DND-41 (cell line): ENCODE data around the gene OR4C13.
"Not testable (repeated sequence)": the region's sequence is repeated elsewhere in the genome, so short reads cannot be mapped to it uniquely, and the experiment has no call there.

Experiments
- ATAC-seq: fragments of 200-7000 bp; cut with Tn5 transposase; 3 replicates; pipeline ENCODE4 v1.9.1; 2021; ENCODE audit warnings: low read depth; ENCODE audit not compliant: insufficient read depth
- DNase-seq: peaks from one replicate; pipeline ENCODE4 v3.0.0-alpha.2; 2020
- H2AFZ ChIP-seq: 2 replicates; pipeline ENCODE4 v1.6.0; 2012; ENCODE audit warnings: low read depth, low read length
- H3K27ac ChIP-seq: 2 replicates; pipeline ENCODE4 v1.5.1; 2012; ENCODE audit warnings: low read length, inconsistent platforms
- H3K27me3 ChIP-seq: fragments of 200-600 bp; sonication (generic); 2 replicates; pipeline ENCODE4 v1.6.0; 2012; ENCODE audit warnings: low read length, mild to moderate bottlenecking, inconsistent platforms; ENCODE audit not compliant: insufficient read depth, poor library complexity
- H3K36me3 ChIP-seq: 2 replicates; pipeline ENCODE4 v1.5.1; 2012; ENCODE audit warnings: low read length, inconsistent platforms; ENCODE audit not compliant: insufficient read depth
- H3K4me1 ChIP-seq: 2 replicates; pipeline ENCODE4 v1.5.1; 2012; ENCODE audit warnings: mild to moderate bottlenecking, low read length; ENCODE audit not compliant: insufficient read depth
- H3K4me2 ChIP-seq: 2 replicates; pipeline ENCODE4 v1.6.0; 2012; ENCODE audit warnings: mild to moderate bottlenecking, moderate library complexity, low read length, inconsistent platforms; ENCODE audit not compliant: insufficient read depth
- H3K4me3 ChIP-seq, 2 experiments: fragments of 200-600 bp in 1 of 2; shearing (Covaris generic) in 1 of 2; 2 replicates each; pipeline ENCODE4 v1.5.1; 2012 to 2016; ENCODE audit warnings: inconsistent platforms in 2 of 2, low read length in 2 of 2, mild to moderate bottlenecking in 2 of 2, low read depth in 1 of 2, moderate library complexity in 1 of 2
- H3K79me2 ChIP-seq: 2 replicates; pipeline ENCODE4 v1.6.0; 2012; ENCODE audit warnings: low read length, inconsistent platforms; ENCODE audit not compliant: insufficient read depth
- H3K9ac ChIP-seq: 2 replicates; pipeline ENCODE4 v1.6.0; 2012; ENCODE audit warnings: low read depth, mild to moderate bottlenecking, inconsistent platforms, low read length, moderate library complexity
- H3K9me3 ChIP-seq: 2 replicates; pipeline ENCODE4 v1.5.1; 2012; ENCODE audit warnings: low read length, moderate library complexity, mild to moderate bottlenecking, inconsistent platforms; ENCODE audit not compliant: insufficient read depth, severe bottlenecking
- H4K20me1 ChIP-seq: 2 replicates; pipeline ENCODE4 v1.6.0; 2012; ENCODE audit warnings: low read length; ENCODE audit not compliant: insufficient read depth
- EZH2 ChIP-seq: IDR thresholded peaks from 3 replicates; pipeline ENCODE4 v1.6.1; 2012; ENCODE audit warnings: borderline replicate concordance, low read depth, mild to moderate bottlenecking, moderate library complexity, low read length, inconsistent platforms; ENCODE audit not compliant: severe bottlenecking
- TF ChIP-seq, protein P1 (sequence below): IDR thresholded peaks from 2 replicates; pipeline ENCODE4 v1.5.1; 2012; ENCODE audit warnings: borderline replicate concordance, low read length, moderate library complexity, mild to moderate bottlenecking; ENCODE audit not compliant: poor library complexity, severe bottlenecking; ENCODE audit errors: extremely low read depth

The OR4C13 gene

GRCh38 chr11:49952091-49952490 lies at the start of gene OR4C13:
TSS of gene OR4C13 (plus strand) at chr11:49952391. CDS start at chr11:49952423, 32 bp downstream.
- H3K27ac ChIP-seq, result no peak within 1 kb of the TSS

DNA sequence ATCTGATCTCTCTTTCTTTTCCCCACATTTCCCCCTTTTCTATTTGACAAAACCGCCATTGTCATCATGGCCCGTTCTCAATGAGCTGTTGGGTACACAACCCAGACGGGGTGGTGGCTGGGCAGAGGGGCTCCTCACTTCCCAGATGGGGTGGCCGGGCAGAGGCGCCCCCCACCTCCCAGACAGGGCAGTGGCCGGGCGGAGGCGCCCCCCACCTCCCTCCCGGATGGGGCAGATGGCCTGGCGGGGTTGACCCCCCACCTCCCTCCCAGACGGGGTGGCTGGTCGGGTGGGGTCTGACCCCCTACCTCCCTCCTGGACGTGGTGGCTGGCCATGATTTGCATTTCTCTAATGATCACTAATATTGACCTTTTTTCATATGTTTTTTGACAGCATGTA lies 40.7 kb upstream of the OR4C13 start:
- not testable (repeated sequence) for H3K9ac ChIP-seq, DNase-seq, H4K20me1 ChIP-seq, H3K4me3 ChIP-seq, H3K4me2 ChIP-seq, ATAC-seq, H3K36me3 ChIP-seq, H3K4me1 ChIP-seq, H3K27me3 ChIP-seq, H3K79me2 ChIP-seq, H3K27ac ChIP-seq, H2AFZ ChIP-seq, H3K9me3 ChIP-seq

More at GRCh38 chr11:49952091-49952490, at the start of gene OR4C13:
- Histone ChIP-seq H4K20me1 (no peaks in the 10 kb centered on the region), H3K9ac (no peak within 1 kb of the TSS), H3K4me1 (no peaks in the 10 kb centered on the region), H3K4me3 (no peak within 1 kb of the TSS), H3K36me3 (no peaks in the 10 kb centered on the region), H3K27me3 (no peaks in the 10 kb centered on the region), H2AFZ (no peak within 1 kb of the TSS), H3K9me3 (no peaks in the 10 kb centered on the region), H3K79me2 (no peaks in the 10 kb centered on the region), H3K4me2 (no peak within 1 kb of the TSS)
- ATAC-seq, result no peak
- no peak for DNase-seq
- TF ChIP-seq, protein P1, sequence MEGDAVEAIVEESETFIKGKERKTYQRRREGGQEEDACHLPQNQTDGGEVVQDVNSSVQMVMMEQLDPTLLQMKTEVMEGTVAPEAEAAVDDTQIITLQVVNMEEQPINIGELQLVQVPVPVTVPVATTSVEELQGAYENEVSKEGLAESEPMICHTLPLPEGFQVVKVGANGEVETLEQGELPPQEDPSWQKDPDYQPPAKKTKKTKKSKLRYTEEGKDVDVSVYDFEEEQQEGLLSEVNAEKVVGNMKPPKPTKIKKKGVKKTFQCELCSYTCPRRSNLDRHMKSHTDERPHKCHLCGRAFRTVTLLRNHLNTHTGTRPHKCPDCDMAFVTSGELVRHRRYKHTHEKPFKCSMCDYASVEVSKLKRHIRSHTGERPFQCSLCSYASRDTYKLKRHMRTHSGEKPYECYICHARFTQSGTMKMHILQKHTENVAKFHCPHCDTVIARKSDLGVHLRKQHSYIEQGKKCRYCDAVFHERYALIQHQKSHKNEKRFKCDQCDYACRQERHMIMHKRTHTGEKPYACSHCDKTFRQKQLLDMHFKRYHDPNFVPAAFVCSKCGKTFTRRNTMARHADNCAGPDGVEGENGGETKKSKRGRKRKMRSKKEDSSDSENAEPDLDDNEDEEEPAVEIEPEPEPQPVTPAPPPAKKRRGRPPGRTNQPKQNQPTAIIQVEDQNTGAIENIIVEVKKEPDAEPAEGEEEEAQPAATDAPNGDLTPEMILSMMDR, result no peak
- TF ChIP-seq EZH2, result no peak

GRCh38 chr11:49948701-49949100 lies 3.5 kb upstream of the OR4C13 start:
- not testable (repeated sequence) for H3K27me3 ChIP-seq, H2AFZ ChIP-seq, H3K9ac ChIP-seq, H3K9me3 ChIP-seq, H3K27ac ChIP-seq, DNase-seq, H3K4me2 ChIP-seq, H3K4me3 ChIP-seq, H3K4me1 ChIP-seq, H3K79me2 ChIP-seq, H3K36me3 ChIP-seq, ATAC-seq, H4K20me1 ChIP-seq

DNA sequence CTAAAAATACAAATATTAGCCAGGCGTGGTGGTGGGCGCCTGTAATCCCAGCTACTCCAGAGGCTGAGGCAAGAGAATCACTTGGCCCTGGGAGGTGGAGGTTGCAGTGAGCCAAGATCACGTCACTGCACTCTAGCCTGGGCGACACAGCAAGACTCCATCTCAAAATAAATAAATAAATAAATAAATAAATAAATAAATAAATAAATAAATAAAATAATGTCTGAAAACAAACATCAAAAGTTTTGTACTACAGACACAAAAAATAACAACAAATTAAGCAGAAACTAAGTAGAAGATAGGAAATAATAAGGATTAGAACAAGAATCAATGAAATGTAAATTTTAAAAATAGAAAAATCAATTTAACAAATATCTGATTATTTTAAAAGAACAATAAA lies 21.2 kb downstream of the OR4C13 start:
- H3K36me3 ChIP-seq, H3K9ac ChIP-seq, H4K20me1 ChIP-seq, H3K4me1 ChIP-seq, DNase-seq, H2AFZ ChIP-seq, H3K4me3 ChIP-seq, H3K27me3 ChIP-seq, H3K4me2 ChIP-seq, H3K9me3 ChIP-seq, H3K79me2 ChIP-seq, H3K27ac ChIP-seq, ATAC-seq: not testable (repeated sequence)

- not testable (repeated sequence) for ATAC-seq, H3K9ac ChIP-seq, H4K20me1 ChIP-seq, H3K4me1 ChIP-seq, H3K9me3 ChIP-seq, H3K36me3 ChIP-seq, H3K4me3 ChIP-seq, H3K27ac ChIP-seq, H3K79me2 ChIP-seq, H2AFZ ChIP-seq, DNase-seq, H3K27me3 ChIP-seq, H3K4me2 ChIP-seq
These were observed 30.2 kb downstream of the OR4C13 start, which contains the start of gene OR4C12 for GRCh38 chr11:49982435-49982834. TSS of gene OR4C12 (minus strand) at chr11:49982535. CDS start at chr11:49982501, 34 bp downstream.
